Colonic mucosa (tissue), 4 donors: Measurements from ENCODE around the gene TTC28. TPM values are rescaled to one million over a fixed set of nuclear protein-coding genes. Genes with fewer than 3 reads are reported as not detected.
"Not testable (repeated sequence)": the region's sequence is repeated elsewhere in the genome, so short reads cannot be mapped to it uniquely, and the experiment has no call there.

Experiments
- DNase-seq: peaks from one replicate; pipeline ENCODE4 v3.0.0-alpha.2; 2020
- H3K27ac ChIP-seq: fragments of 200-600 bp; one replicate; pipeline ENCODE4 v1.8.0; 2021
- H3K27me3 ChIP-seq: fragments of 200-600 bp; one replicate; pipeline ENCODE4 v1.8.0; 2021
- H3K36me3 ChIP-seq: fragments of 200-600 bp; one replicate; pipeline ENCODE4 v1.8.0; 2021
- H3K4me1 ChIP-seq: fragments of 200-600 bp; one replicate; pipeline ENCODE4 v1.8.0; 2021; ENCODE audit warnings: mild to moderate bottlenecking
- H3K4me3 ChIP-seq: fragments of 200-600 bp; one replicate; pipeline ENCODE4 v1.8.0; 2021
- H3K9ac ChIP-seq, 2 donors: one replicate each; pipeline ENCODE4 v1.7.0; 2013; ENCODE audit warnings: control low read depth in 2 of 2, low read depth in 2 of 2, low read length in 2 of 2
- H3K9me3 ChIP-seq: fragments of 200-600 bp; one replicate; pipeline ENCODE4 v1.8.0; 2021
- intact Hi-C: fragments of 100-400 bp; cut with DNase I; formaldehyde crosslinking; loops from one replicate; pipeline ENCODE4 v1.14.1; 2022
- total RNA-seq, 2 donors: library from RNA; stranded (reverse); fragmentation: NEBNext Ultra II Directional in 1 of 2; extraction: Animal tissue kit (Norgen Biotek cat#: 25700) in 1 of 2; gene quantifications; one replicate each; pipeline ENCODE4 v1.2.1, GENCODE V29; 2021
- TF ChIP-seq, protein P1 (sequence below): fragments of 200-600 bp; IDR thresholded peaks from one replicate; pipeline ENCODE4 v1.8.0; 2022; ENCODE audit warnings: antibody characterized with exemption, mild to moderate bottlenecking
- donor health status: healthy.
- donor health status: DM: no; HTN: no; CAD: no.
- donor health status: DM: no; HTN: no; CAD: no.

TTC28 gene
- total RNA-seq, 2 donors from 2014 or later, result 6.6 to 9.2 TPM

DNA sequence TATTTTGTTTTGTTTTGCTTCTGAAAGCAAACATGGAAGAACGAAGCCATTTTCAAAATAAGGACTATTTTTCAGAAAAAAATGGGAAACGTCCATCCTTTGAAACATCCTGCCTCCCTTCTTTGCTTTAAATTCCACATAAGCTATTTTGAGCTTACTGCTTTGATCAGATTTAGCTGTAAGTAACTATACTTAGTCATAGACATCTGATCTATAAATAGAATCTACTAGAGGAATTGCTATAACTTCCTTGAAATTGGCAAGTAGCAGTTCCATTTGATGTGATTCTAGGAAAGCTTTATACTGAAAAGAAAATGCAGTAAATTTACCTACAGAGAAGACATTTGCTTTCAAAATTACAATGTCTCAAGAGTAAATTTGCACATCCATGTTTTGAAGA lies 305.8 kb downstream of the TTC28 start:
- TF ChIP-seq, protein P1, sequence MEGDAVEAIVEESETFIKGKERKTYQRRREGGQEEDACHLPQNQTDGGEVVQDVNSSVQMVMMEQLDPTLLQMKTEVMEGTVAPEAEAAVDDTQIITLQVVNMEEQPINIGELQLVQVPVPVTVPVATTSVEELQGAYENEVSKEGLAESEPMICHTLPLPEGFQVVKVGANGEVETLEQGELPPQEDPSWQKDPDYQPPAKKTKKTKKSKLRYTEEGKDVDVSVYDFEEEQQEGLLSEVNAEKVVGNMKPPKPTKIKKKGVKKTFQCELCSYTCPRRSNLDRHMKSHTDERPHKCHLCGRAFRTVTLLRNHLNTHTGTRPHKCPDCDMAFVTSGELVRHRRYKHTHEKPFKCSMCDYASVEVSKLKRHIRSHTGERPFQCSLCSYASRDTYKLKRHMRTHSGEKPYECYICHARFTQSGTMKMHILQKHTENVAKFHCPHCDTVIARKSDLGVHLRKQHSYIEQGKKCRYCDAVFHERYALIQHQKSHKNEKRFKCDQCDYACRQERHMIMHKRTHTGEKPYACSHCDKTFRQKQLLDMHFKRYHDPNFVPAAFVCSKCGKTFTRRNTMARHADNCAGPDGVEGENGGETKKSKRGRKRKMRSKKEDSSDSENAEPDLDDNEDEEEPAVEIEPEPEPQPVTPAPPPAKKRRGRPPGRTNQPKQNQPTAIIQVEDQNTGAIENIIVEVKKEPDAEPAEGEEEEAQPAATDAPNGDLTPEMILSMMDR, result no peak

DNA sequence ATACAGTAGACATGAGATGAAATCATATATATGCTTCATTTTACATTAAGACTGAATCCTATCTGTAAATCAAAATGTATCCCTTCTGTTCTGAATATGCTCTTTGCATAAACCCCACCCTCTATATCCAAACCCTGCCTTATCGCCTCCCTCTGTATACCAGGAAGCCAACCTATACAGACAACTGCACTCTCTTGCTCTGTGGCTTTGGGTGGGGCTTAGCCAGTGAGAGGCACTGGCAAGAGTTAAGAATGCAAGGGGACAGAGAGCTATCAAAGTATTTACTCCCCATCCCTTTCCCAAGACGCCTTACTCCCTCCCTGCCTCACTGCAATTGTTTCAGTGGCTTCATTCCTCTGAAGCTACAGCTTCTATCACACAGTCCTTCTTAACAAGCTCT lies 309.8 kb downstream of the TTC28 start:
- Histone ChIP-seq H3K27ac (no peak overlapping the region), H3K9ac (no peak overlapping the region), H3K4me1 (no peaks in the 10 kb centered on the region), H3K9me3 (no peaks in the 10 kb centered on the region), H3K36me3 (no peaks in the 10 kb centered on the region), H3K27me3 (no peaks in the 10 kb centered on the region), H3K4me3 (no peak overlapping the region)
- DNase-seq, result peak; percentile 35
- intact Hi-C loops, result no loop called here
- TF ChIP-seq, protein P1, result no peak

More for the DNA sequence above, 305.8 kb downstream of the TTC28 start:
- Histone ChIP-seq H3K27me3 (no peaks in the 10 kb centered on the region), H3K4me1 (no peaks in the 10 kb centered on the region), H3K36me3 (no peaks in the 10 kb centered on the region), H3K9me3 (no peaks in the 10 kb centered on the region), H3K4me3 (no peak overlapping the region), H3K27ac (no peak overlapping the region), H3K9ac (no peak overlapping the region)
- intact Hi-C loops, result no loop called here
- DNase-seq, result no peak

DNA sequence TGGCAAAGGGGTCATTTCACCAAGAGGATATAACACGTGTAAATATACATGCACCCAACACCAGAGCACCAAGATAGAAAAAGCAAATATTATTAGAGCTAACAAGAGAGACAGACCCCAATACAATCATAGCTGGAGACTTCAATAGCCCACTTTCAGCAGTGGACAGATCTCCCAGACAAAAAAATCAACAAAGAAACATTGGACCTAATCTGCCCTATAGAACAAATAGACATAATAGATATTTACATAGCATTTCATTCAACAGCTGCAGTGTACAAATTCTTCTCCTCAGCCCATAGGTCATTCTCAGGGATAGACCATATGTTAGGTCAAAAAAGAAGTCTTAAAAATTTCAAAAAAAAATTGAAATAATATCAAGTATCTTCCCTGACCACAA lies 312.8 kb downstream of the TTC28 start:
- H3K36me3 ChIP-seq, result no peaks in the 10 kb centered on the region
- no peaks in the 10 kb centered on the region for H3K4me1 ChIP-seq
- no peak overlapping the region for H3K9ac ChIP-seq
- TF ChIP-seq, protein P1, result no peak
- no peak overlapping the region for H3K4me3 ChIP-seq
- H3K27me3 ChIP-seq, result no peaks in the 10 kb centered on the region
- no peaks in the 10 kb centered on the region for H3K9me3 ChIP-seq
- intact Hi-C loops, result no loop called here
- DNase-seq, result no peak
- no peak overlapping the region for H3K27ac ChIP-seq

DNA sequence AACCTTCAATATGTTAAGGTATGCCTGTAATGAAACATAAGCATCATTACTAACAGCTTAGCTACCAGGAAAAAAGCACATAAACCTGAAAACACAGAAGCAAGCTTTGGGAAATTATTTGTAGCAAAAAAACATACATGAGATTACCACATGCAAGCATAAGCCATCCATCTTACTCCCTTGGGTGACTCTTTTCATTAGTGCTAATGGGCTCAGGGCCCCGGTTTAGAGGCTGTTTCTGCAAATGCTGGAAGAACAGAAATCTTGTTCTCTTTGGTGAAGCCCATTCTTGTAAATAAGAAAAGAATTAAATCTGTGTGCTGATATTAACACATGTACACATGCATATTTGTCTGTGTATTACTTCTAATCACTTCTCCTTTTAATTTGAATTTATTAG lies 314.3 kb downstream of the TTC28 start:
- intact Hi-C loops, result no loop called here

DNA sequence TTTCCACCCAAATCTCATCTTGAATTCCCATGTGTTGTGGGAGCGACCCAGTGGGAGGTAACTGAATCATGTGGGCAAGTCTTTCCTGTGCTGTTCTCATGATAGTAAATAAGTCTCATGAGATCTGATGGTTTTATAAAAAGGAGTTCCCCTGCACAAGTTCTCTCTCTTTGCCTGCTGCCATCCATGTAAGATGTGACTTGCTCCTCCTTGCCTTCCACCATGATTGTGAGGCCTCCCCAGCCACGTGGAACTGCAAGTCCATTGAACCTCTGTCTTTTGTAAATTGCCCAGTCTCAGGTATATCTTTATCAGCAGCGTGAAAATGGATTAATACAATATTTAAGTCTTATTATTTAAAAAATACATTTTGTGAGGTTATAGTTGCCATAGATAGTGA lies 315.5 kb downstream of the TTC28 start:
- DNase-seq, intact Hi-C loops, H3K4me3 ChIP-seq, H3K9me3 ChIP-seq, H3K4me1 ChIP-seq, H3K27ac ChIP-seq, H3K9ac ChIP-seq, H3K36me3 ChIP-seq, H3K27me3 ChIP-seq: not testable (repeated sequence)

More for the DNA sequence above, 314.3 kb downstream of the TTC28 start:
- Histone ChIP-seq H3K4me3 (no peak overlapping the region), H3K4me1 (no peaks in the 10 kb centered on the region), H3K9me3 (no peaks in the 10 kb centered on the region), H3K27ac (no peak overlapping the region), H3K27me3 (no peaks in the 10 kb centered on the region), H3K9ac (no peak overlapping the region), H3K36me3 (no peaks in the 10 kb centered on the region)
- TF ChIP-seq, protein P1, result no peak
- no peak for DNase-seq

DNA sequence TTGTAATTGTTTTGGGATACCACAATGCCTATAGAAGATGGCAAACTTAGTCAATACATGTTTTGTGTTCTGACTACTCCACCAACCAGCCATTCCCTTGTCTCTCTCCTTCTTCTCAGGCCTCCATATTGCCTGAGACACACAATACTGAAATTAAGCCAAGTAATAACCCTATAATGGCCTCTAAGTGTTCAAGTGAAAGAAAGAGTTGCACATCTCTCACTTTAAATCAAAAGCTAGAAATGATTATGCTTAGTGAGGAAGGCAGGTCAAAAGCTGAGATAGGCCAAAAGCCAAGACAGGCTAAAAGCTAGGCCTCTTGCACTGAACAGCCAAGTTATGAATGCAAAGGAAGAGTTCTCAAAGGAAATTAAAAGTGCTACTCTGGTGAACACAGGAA lies 318.7 kb downstream of the TTC28 start:
- DNase-seq, result no peak
- H3K4me1 ChIP-seq, result no peaks in the 10 kb centered on the region
- no peak overlapping the region for H3K27ac ChIP-seq
- no peak overlapping the region for H3K4me3 ChIP-seq
- H3K9ac ChIP-seq, result no peak overlapping the region
- TF ChIP-seq, protein P1, result no peak
- H3K27me3 ChIP-seq, result no peaks in the 10 kb centered on the region
- no peaks in the 10 kb centered on the region for H3K36me3 ChIP-seq
- intact Hi-C loops, result no loop called here
- no peaks in the 10 kb centered on the region for H3K9me3 ChIP-seq
